IMR-90 (cell line): ENCODE results near the gene KRT9. TPM values are rescaled to one million over a fixed set of nuclear protein-coding genes. Genes with fewer than 3 reads are reported as not detected.
"Not testable (repeated sequence)": the region's sequence is repeated elsewhere in the genome, so short reads cannot be mapped to it uniquely, and the experiment has no call there.

Experiments
- ATAC-seq: fragments of 200-7000 bp; cut with Tn5 transposase; 2 replicates; pipeline ENCODE4 v1.9.1; 2020; ENCODE audit warnings: low read depth, mild to moderate bottlenecking, moderate library complexity
- BruUV-seq: library from RNA; stranded (reverse); fragments of 400-500 nt; replicated peaks from 2 replicates; lab custom pipeline; 2021; lab: Mats Ljungman, UMichigan
- CTCF ChIA-PET: fragments of 300-600 bp; formaldehyde crosslinking; extraction: SDS; loops from one replicate; lab custom pipeline; 2021; ENCODE audit warnings: antibody characterized with exemption; lab: Yijun Ruan, JAX
- POLR2A ChIA-PET: fragments of 300-600 bp; sonication (Branson Sonifier 250); formaldehyde crosslinking; loops from one replicate; lab custom pipeline; 2022; ENCODE audit warnings: antibody characterized with exemption; ENCODE audit not compliant: unreplicated experiment; lab: Charles Lee
- DNase-seq: peaks from one replicate; pipeline ENCODE4 v3.0.0; 2013
- H2AFZ ChIP-seq: replicated peaks from 2 replicates; pipeline ENCODE3; 2013; ENCODE audit warnings: low read length, mild to moderate bottlenecking; ENCODE audit not compliant: poor library complexity
- H2AK5ac ChIP-seq: 2 replicates; pipeline ENCODE4 v1.6.1; 2013; ENCODE audit warnings: low read depth, low read length, inconsistent platforms
- H2AK9ac ChIP-seq: replicated peaks from 2 replicates; pipeline ENCODE3; 2013; ENCODE audit warnings: mild to moderate bottlenecking, low read depth, low read length, moderate library complexity; ENCODE audit not compliant: poor library complexity
- H2BK120ac ChIP-seq: 2 replicates; pipeline ENCODE4 v1.6.1; 2013; ENCODE audit warnings: low read depth, low read length, inconsistent platforms
- H2BK15ac ChIP-seq: 3 replicates; pipeline ENCODE4 v1.6.1; 2013; ENCODE audit warnings: low read depth, low read length, inconsistent platforms
- H2BK20ac ChIP-seq: 2 replicates; pipeline ENCODE4 v1.6.1; 2013; ENCODE audit warnings: low read depth, mild to moderate bottlenecking, inconsistent platforms, low read length, moderate library complexity
- H2BK5ac ChIP-seq: 2 replicates; pipeline ENCODE4 v1.6.1; 2013; ENCODE audit warnings: mild to moderate bottlenecking, low read depth, low read length, inconsistent platforms; ENCODE audit not compliant: poor library complexity, severe bottlenecking
- H3K14ac ChIP-seq: replicated peaks from 2 replicates; pipeline ENCODE4 v1.6.1; 2013; ENCODE audit warnings: low read depth, low read length, inconsistent platforms
- H3K18ac ChIP-seq: 2 replicates; pipeline ENCODE4 v1.6.1; 2013; ENCODE audit warnings: low read depth, low read length, control low read depth
- H3K23ac ChIP-seq: 2 replicates; pipeline ENCODE4 v1.6.1; 2013; ENCODE audit warnings: low read depth, low read length, inconsistent platforms
- H3K27ac ChIP-seq: 2 replicates; pipeline ENCODE4 v1.5.1; 2013; ENCODE audit warnings: mild to moderate bottlenecking, control low read depth, low read length; ENCODE audit not compliant: insufficient read depth
- H3K27me3 ChIP-seq: 2 replicates; pipeline ENCODE4 v1.6.1; 2013; ENCODE audit warnings: low read length; ENCODE audit not compliant: control insufficient read depth, insufficient read depth
- H3K36me3 ChIP-seq: 2 replicates; pipeline ENCODE4 v1.6.1; 2013; ENCODE audit warnings: low read length, mixed read lengths; ENCODE audit not compliant: control insufficient read depth, insufficient read depth
- H3K4ac ChIP-seq: 2 replicates; pipeline ENCODE4 v1.6.1; 2013; ENCODE audit warnings: low read depth, low read length, inconsistent platforms
- H3K4me1 ChIP-seq: 2 replicates; pipeline ENCODE4 v1.6.1; 2013; ENCODE audit warnings: low read length, mixed read lengths; ENCODE audit not compliant: control insufficient read depth, insufficient read depth
- H3K4me2 ChIP-seq: 2 replicates; pipeline ENCODE4 v1.6.1; 2013; ENCODE audit warnings: low read depth, mild to moderate bottlenecking, control low read depth, low read length, moderate library complexity
- H3K4me3 ChIP-seq: 2 replicates; pipeline ENCODE4 v1.5.1; 2013; ENCODE audit warnings: low read depth, mild to moderate bottlenecking, control low read depth, low read length, moderate library complexity; ENCODE audit not compliant: insufficient read depth
- H3K56ac ChIP-seq: 2 replicates; pipeline ENCODE4 v1.6.1; 2013; ENCODE audit warnings: low read length, inconsistent platforms; ENCODE audit not compliant: insufficient read depth; ENCODE audit errors: extremely low read depth
- H3K79me1 ChIP-seq, 2 experiments: 2 replicates each; pipeline ENCODE4 v1.6.1; 2013; ENCODE audit warnings: low read length in 2 of 2, inconsistent platforms in 1 of 2, low read depth in 1 of 2
- H3K9ac ChIP-seq: 2 replicates; pipeline ENCODE4 v1.6.1; 2013; ENCODE audit warnings: low read depth, low read length, control low read depth
- H3K9me1 ChIP-seq: 2 replicates; pipeline ENCODE4 v1.6.1; 2013; ENCODE audit warnings: low read length, inconsistent platforms; ENCODE audit not compliant: insufficient read depth
- H3K9me3 ChIP-seq: 2 replicates; pipeline ENCODE4 v1.6.1; 2013; ENCODE audit warnings: low read length; ENCODE audit not compliant: control insufficient read depth, insufficient read depth
- H4K20me1 ChIP-seq: 2 replicates; pipeline ENCODE4 v1.6.1; 2013; ENCODE audit warnings: low read length, inconsistent platforms; ENCODE audit not compliant: insufficient read depth
- H4K5ac ChIP-seq: 2 replicates; pipeline ENCODE4 v1.6.1; 2013; ENCODE audit warnings: mild to moderate bottlenecking, low read depth, low read length, control low read depth
- H4K8ac ChIP-seq, 2 experiments: 2 replicates each; pipeline ENCODE4 v1.6.1; 2013; ENCODE audit warnings: low read depth in 2 of 2, low read length in 2 of 2, control low read depth in 1 of 2, inconsistent platforms in 1 of 2
- H4K91ac ChIP-seq: 2 replicates; pipeline ENCODE4 v1.6.1; 2013; ENCODE audit warnings: low read depth, low read length, inconsistent platforms; ENCODE audit not compliant: insufficient read depth
- RCOR1 ChIP-seq: IDR thresholded peaks from 2 replicates; pipeline ENCODE4 v1.6.1; 2012; ENCODE audit warnings: mild to moderate bottlenecking, low read length, improper control_type of control experiment; ENCODE audit not compliant: insufficient replicate concordance
- WGBS, 2 experiments: methylation state at CpG; one replicate each; pipeline versions ENCODE4 v1.1.5 to v1.1.7; 2013; ENCODE audit warnings: missing lambda C conversion rate in 2 of 2; ENCODE audit not compliant: insufficient read length in 1 of 2; ENCODE audit errors: extremely low coverage in 2 of 2; 5-methylcytosine and 5-hydroxymethylcytosine counted together
- dilution Hi-C: fragments of 300-500 bp; cut with HindIII; formaldehyde crosslinking; loops from one replicate; pipeline ENCODE4 v1.14.3; 2018; ENCODE audit warnings: low sequenced_read_pairs; ENCODE audit not compliant: unreplicated experiment
- in situ Hi-C: fragments of 300-500 bp; cut with MboI; formaldehyde crosslinking; loops from 3 replicates; pipeline ENCODE4 v1.14.3; 2019; ENCODE audit warnings: low sequenced_read_pairs, inconsistent platforms, mixed read lengths
- intact Hi-C: fragments of 100-400 bp; cut with micrococcal nuclease; formaldehyde crosslinking; loops from 2 replicates; pipeline ENCODE4 v1.10.0; 2022
- polyA plus RNA-seq, 3 experiments: library from polyadenylated mRNA; depleted of rRNA; stranded (reverse); fragments of >200 nt; gene quantifications; 2 replicates each; pipeline ENCODE4 v1.2.3, GENCODE V29; 2012; ENCODE audit warnings: low replicate concordance in 1 of 3
- total RNA-seq: library from RNA; depleted of rRNA; stranded (reverse); fragments of >200 nt; gene quantifications from 2 replicates; pipeline ENCODE4 v1.2.3, GENCODE V29; 2012

KRT9 gene
- total and polyA plus RNA-seq, 2 of the 4 experiments (the other 2 are of a cell fraction): not detected

DNA sequence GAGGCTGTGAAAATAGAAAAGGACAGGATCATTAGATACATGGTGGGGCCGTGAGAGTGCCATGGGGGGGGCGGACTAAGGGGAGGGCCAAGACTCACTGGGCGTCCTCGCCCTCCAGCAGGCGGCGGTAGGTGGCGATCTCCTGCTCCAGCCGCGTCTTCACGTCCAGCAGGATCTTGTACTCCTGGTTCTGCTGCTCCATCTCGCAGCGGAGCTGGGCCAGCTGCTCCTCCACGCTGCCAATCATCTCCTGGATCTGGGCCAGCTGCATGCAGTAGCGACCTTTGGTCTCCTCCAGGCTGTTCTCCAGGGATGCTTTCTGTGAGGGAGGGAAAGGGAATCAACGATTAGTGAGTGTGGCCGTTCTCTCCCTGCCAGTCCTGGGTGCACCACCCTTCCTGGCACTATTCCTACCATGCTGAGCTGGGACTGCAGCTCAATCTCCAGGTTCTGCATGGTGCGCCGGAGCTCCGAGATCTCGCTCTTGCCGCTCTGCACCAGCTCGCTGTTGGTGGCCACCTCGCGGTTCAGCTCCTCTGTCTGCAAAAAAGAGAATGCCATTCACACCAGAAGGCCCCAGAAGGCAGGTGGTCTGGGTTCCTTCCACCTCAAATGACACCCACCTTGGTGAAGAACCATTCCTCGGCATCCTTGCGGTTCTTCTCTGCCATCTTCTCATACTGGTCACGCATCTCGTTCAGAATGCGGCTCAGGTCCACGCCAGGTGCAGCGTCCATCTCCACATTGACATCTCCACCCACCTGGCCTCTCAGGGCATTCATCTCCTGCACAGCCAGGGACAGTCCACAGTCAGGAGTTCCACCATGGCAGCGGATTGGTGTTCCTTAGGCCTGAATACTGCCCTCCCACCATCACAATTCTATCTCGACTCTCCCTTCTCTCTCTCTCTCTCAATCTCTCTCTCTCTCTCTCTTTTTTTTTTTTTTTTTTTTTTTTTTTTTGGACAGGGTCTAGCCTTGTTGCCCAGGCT, 11.6 kb upstream of the KRT9 start (continued):
- TF ChIP-seq RCOR1: no peak

DNA sequence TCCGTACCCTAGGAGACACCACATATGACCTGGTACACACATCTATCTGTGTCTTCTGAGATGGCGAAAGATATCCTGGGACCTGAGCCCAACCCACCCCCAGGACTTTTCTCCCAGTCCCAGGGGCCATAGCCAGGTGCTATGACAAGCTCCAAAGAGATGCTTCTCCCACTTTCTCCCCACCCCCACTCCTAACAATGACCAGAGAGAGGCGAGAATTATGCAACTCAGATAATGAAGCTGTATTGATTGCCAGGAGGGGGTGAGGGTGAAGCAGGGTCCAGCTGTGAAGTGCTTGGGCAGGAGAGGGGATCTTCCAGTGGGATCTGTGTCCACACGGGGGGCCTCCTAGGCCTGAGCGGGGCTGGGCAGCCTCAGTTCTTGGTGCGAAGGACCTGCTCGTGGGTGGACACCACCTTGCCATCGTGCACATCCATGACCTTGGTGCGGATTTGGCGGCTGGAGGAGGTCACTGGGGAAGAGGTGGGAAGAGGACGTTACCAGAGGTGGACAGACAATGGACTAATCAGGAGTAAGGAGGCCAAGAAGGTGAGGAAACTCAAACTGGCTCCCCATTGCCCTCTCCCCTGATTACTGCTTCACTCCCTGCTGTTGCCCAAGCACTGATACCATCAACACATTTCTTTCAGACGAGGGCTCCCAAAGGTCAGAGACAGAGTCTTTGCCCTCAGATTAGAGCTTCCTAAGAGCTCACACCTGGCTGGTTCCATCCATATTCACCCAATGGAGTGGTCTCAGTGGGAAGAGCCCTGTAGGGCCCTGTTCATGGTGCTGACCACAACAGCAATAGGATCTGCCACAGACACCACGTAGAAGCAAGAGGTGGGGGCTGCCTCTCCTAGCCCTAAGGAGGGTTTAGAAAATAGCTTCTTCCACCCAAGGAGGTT, 10.5 kb upstream of the KRT9 start:
- H4K20me1 ChIP-seq, H2BK15ac ChIP-seq, ATAC-seq, H3K9me1 ChIP-seq, H2AFZ ChIP-seq, H3K14ac ChIP-seq, H3K4me2 ChIP-seq, dilution Hi-C loops, DNase-seq, H4K5ac ChIP-seq, H3K4ac ChIP-seq, H2BK5ac ChIP-seq, H3K18ac ChIP-seq, H3K79me1 ChIP-seq, H3K4me1 ChIP-seq, H3K23ac ChIP-seq, BruUV-seq, H3K56ac ChIP-seq, H2BK120ac ChIP-seq, H3K4me3 ChIP-seq, H3K9me3 ChIP-seq, H3K9ac ChIP-seq, H4K91ac ChIP-seq, H2BK20ac ChIP-seq, H3K27ac ChIP-seq, POLR2A ChIA-PET, in situ Hi-C loops, intact Hi-C loops, H4K8ac ChIP-seq, H2AK9ac ChIP-seq, H2AK5ac ChIP-seq, H3K36me3 ChIP-seq: not testable (repeated sequence)
- peaks cover 37% of the 10 kb centered on the region for H3K27me3 ChIP-seq
- WGBS, 2 experiments: no CpG with 5 or more reads among the region's 13 CpGs
- CTCF ChIA-PET: interaction anchor here (1.7 kb wide), 1 partner anchor 11 kb away, joined by 5 read pairs; no protein-coding TSS in a partner anchor
